Activated CD4-positive, alpha-beta T cell treated with anti-CD3 and anti-CD28 coated beads, Interleukin-2, Interleukin-4, amounts not matched to agents 100 ng/mL and 50 ng/mL, durations not matched to agents 16 hours and 8 hours (primary cell): ENCODE results near the gene CCDC13.

Source experiments
- DNase-seq: peaks from one replicate; pipeline ENCODE4 v3.0.0-alpha.2; 2020; ENCODE audit warnings: low spot score

The CCDC13 gene

GRCh38 chr3:42733501-42734262, 39.4 kb downstream of the CCDC13 start:
- no peak for DNase-seq

GRCh38 chr3:42732829-42733459, 40.1 kb downstream of the CCDC13 start:
- no peak for DNase-seq

DNA sequence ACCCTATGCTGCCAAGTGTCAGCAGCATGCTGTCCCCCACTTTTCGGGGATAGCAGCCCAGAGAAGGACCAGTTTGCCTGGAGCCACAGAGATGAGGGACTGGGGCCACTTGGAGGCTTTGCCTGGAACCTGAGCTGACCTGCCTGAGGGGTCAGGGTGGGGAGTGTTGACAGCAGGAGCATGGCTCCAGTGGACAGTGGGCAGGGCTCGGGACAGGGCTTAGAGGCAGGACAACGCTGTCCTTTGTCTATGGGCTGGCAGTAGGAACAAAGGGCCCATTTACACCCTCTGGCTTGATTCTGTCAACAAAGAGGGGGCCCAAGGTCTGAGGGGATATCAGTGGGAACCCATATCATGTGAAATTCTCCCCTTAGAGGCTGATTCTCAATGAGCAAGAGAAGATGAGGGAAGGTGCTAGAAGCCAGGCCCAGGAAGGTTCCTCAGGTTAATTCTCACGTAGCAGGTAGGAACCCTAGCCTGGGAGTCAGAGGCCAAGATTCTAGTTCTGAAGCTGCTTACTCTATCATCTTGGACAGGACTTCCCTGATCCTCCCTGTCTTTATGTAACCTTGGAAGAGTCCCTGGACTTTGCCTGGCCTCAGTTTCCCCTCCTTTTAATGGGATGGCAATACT, 40.7 kb downstream of the CCDC13 start:
- DNase-seq = no peak

GRCh38 chr3:42731476-42732195, 41.4 kb downstream of the CCDC13 start:
- no peak for DNase-seq

GRCh38 chr3:42730706-42731420, 42.2 kb downstream of the CCDC13 start:
- DNase-seq = no peak

DNA sequence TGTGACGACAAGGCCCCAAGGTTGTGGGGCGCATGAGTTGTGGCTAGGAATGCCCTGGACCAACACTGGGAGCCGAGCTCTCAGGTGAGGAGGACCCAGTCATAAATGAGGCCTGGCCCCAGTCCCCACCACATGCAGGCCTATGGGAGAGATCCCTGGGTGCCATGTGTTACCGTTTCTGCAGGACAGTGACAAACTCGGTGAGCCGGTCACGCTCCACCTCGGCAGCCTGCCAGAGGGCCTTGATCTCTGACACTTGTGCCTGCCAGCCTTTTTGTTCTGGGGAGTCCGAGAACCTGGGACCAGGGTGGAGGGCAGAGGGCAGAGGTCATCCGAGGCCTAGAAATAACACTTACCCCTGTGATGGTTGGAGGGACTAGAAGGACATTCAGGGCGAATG, 42.8 kb downstream of the CCDC13 start:
- DNase-seq = no peak

GRCh38 chr3:42729404-42730145, 43.5 kb downstream of the CCDC13 start:
- DNase-seq = no peak

DNA sequence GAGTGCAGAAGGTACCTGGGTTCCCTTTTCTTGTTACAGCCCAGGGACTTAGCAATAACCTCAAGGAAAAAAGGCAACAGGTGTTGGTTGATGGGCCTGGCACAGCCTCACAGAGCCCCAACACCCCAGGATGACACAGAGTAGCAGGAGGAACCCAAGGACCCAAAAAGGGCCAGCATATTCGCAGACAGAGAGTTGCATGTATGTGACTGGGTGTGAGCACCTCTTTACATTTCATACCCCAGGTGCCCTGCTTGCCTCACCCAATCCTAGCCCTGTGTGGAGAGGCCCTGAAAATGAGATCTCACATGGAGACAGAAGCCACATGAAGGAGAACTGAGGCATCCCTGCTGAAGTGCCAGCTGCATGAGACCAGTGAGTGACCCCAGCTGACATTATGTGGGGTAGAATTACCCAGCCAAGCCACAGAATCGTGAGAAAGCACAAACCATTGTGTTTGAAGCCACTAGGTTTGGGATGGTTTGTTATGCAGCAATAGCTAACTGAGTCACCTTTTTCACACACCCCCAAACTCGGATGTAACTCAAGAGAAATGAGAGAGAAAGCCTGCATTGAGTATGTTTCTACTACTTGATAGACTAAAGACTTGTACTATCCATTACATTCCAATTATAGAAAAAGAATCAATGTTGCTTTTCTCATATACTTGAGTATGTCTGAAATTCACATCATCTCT, 44.2 kb downstream of the CCDC13 start:
- no peak for DNase-seq

DNA sequence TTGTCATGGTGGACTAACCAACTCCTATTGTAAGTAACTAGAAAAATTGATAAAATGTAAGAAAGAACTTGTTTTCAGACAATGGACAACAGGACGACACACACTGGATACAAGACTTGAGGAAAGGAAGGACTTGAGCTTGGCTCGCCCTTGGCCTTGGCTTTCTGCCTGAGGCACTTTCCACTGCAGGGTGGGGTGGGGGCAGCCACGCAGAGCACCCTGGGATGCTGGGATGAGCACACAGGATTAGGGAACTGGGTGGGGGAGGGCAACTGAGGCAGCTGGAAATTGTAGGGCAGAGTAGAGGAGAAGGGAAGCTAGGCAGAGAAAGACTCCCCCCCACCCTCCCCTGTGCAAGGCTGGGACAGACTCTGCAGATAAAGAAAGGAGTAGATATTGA, 45.0 kb downstream of the CCDC13 start:
- no peak for DNase-seq

- no peak for DNase-seq
Observed at GRCh38 chr3:42725454-42725853, 47.6 kb downstream of the CCDC13 start.

GRCh38 chr3:42723219-42723618, 49.8 kb downstream of the CCDC13 start:
- DNase-seq = no peak
